HepG2 (cell line): ENCODE results near the gene ADGRF1. TPM values are rescaled to one million over a fixed set of nuclear protein-coding genes. Genes with fewer than 3 reads are reported as not detected.
"Not testable (repeated sequence)": the region's sequence is repeated elsewhere in the genome, so short reads cannot be mapped to it uniquely, and the experiment has no call there.

ENCODE experiments used
- ATAC-seq: fragments of 200-7000 bp; cut with Tn5 transposase; 3 replicates; pipeline ENCODE4 v1.9.1; 2020; ENCODE audit warnings: mild to moderate bottlenecking, moderate library complexity
- BruUV-seq: library from RNA; stranded (reverse); fragments of 400-500 nt; replicated peaks from 2 replicates; lab custom pipeline; 2021; lab: Mats Ljungman, UMichigan
- CTCF ChIA-PET: fragments of 300-600 bp; formaldehyde crosslinking; extraction: SDS; loops from one replicate; lab custom pipeline; 2021; ENCODE audit warnings: low total read pairs, inconsistent platforms, low intra/inter-chr PET ratio; lab: Yijun Ruan, JAX
- POLR2A ChIA-PET: fragments of 350-600 bp; sonication (Branson Sonifier 250); formaldehyde crosslinking; loops from one replicate; lab custom pipeline; 2020; ENCODE audit warnings: antibody characterized with exemption, inconsistent platforms; lab: Yijun Ruan, JAX
- DNase-seq: peaks from one replicate; pipeline ENCODE4 v3.0.0-alpha.2; 2015; ENCODE audit warnings: low spot score
- FAIRE-seq: peaks from 3 replicates; lab custom pipeline; 2011; peaks lifted over from hg19 to GRCh38; lab: Jason Lieb, UNC
- H2AFZ ChIP-seq: one replicate; pipeline ENCODE4 v1.6.1; 2011; ENCODE audit warnings: low read length, inconsistent platforms
- H3K27ac ChIP-seq: fragments of 300-600 bp; 3 replicates; pipeline ENCODE4 v1.8.0; 2011; ENCODE audit warnings: mixed run types, mild to moderate bottlenecking, mixed read lengths, low read length, inconsistent platforms; ENCODE audit not compliant: insufficient read depth; ENCODE audit errors: extremely low read length
- H3K27me3 ChIP-seq, 2 experiments: fragments of 200-600 bp in 1 of 2; 2 replicates in 1 of 2; 3 replicates in 1 of 2; pipeline versions ENCODE4 v1.6.0 to v1.8.0; 2011; ENCODE audit warnings: low read length in 2 of 2, mild to moderate bottlenecking in 2 of 2, moderate library complexity in 2 of 2, inconsistent platforms in 1 of 2; ENCODE audit not compliant: insufficient read depth in 2 of 2, control insufficient read depth in 1 of 2
- H3K36me3 ChIP-seq, 2 experiments: fragments of 200-600 bp in 1 of 2; replicated peaks in 1 of 2; 2 replicates in 1 of 2; 3 replicates in 1 of 2; pipeline versions ENCODE4 v1.5.1 to v1.8.0; 2011; ENCODE audit warnings: low read length in 2 of 2, inconsistent platforms in 1 of 2; ENCODE audit not compliant: insufficient read depth in 2 of 2, control insufficient read depth in 1 of 2
- H3K4me1 ChIP-seq: 2 replicates; pipeline ENCODE4 v1.5.1; 2012; ENCODE audit warnings: low read length, inconsistent platforms; ENCODE audit not compliant: insufficient read depth
- H3K4me2 ChIP-seq: 2 replicates; pipeline ENCODE4 v1.6.0; 2011; ENCODE audit warnings: low read depth, low read length, inconsistent platforms
- H3K4me3 ChIP-seq, 3 experiments: fragments of 200-600 bp in 1 of 3; sonication (generic), shearing (Covaris generic) in 1 of 3; replicated peaks in 1 of 3; 2 replicates each; pipeline ENCODE4 v1.5.1; 2011 to 2016; ENCODE audit warnings: low read length in 3 of 3, inconsistent platforms in 2 of 3, low read depth in 2 of 3, mild to moderate bottlenecking in 2 of 3, control low read depth in 1 of 3, mixed read lengths in 1 of 3; ENCODE audit not compliant: insufficient read depth in 1 of 3
- H3K79me2 ChIP-seq: one replicate; pipeline ENCODE4 v1.6.1; 2011; ENCODE audit warnings: low read length, inconsistent platforms; ENCODE audit not compliant: insufficient read depth
- H3K9ac ChIP-seq: 2 replicates; pipeline ENCODE4 v1.6.0; 2011; ENCODE audit warnings: mild to moderate bottlenecking, low read depth, low read length, inconsistent platforms; ENCODE audit not compliant: insufficient read depth
- H3K9me3 ChIP-seq: 2 replicates; pipeline ENCODE4 v1.5.1; 2012; ENCODE audit warnings: mild to moderate bottlenecking, low read length
- H4K20me1 ChIP-seq: 2 replicates; pipeline ENCODE4 v1.6.0; 2011; ENCODE audit warnings: inconsistent platforms, mild to moderate bottlenecking, low read length, moderate library complexity; ENCODE audit not compliant: insufficient read depth
- SOX13 ChIP-seq, 3 experiments: fragments of 450-650 bp in 1 of 3; sonication (generic) in 1 of 3; formaldehyde crosslinking in 1 of 3; IDR thresholded peaks in 2 of 3; conservative IDR thresholded peaks in 1 of 3; 2 replicates each; pipeline versions ENCODE4 v1.5.0 to v1.6.1; 2016 to 2020; ENCODE audit warnings: antibody characterized with exemption in 1 of 3, mild to moderate bottlenecking in 1 of 3, missing compliant biosample characterization in 1 of 3, missing genetic modification reagents in 1 of 3, moderate library complexity in 1 of 3
- WGBS: methylation state at CpG from one replicate; pipeline ENCODE4 v1.1.6; 2017; ENCODE audit warnings: low lambda C conversion rate; 5-methylcytosine and 5-hydroxymethylcytosine counted together
- in situ Hi-C: cut with HindIII; loops from 2 replicates; pipeline ENCODE4 v1.10.0; 2017; ENCODE audit warnings: low pct_unique_long_range_greater_than_20kb; ENCODE audit not compliant: extremely low pct_ligation_motif_present
- intact Hi-C: fragments of 100-400 bp; cut with micrococcal nuclease; formaldehyde crosslinking; loops from one replicate; pipeline ENCODE4 v1.10.0; 2022; ENCODE audit not compliant: unreplicated experiment
- polyA plus RNA-seq, 8 experiments: library from polyadenylated mRNA; depleted of rRNA in 3 of 8; stranded (reverse) in 7 of 8; unstranded in 1 of 8; fragments of >200 nt; fragmentation: Illumina TruSeq in 4 of 8; extraction: Trizol in 4 of 8; gene quantifications; 2 replicates each; pipeline versions ENCODE4 v1.2.1 to v1.2.3, GENCODE V29; 2011 to 2016; ENCODE audit warnings: low read depth in 4 of 8, missing spikeins in 1 of 8, mixed read lengths in 1 of 8; ENCODE audit not compliant: insufficient read depth in 1 of 8
- total RNA-seq, 5 experiments: library from RNA; depleted of rRNA; stranded (reverse); fragments of >200 nt; fragmentation: Illumina TruSeq; extraction: Trizol; gene quantifications; 2 replicates each; pipeline ENCODE4 v1.2.3, GENCODE V29; 2016; ENCODE audit warnings: low read depth in 1 of 5

Gene ADGRF1
- total and polyA plus RNA-seq, 2 of the 13 experiments (the other 11 are each of a cell fraction or from before 2014, with no cell fraction given) = not detected

DNA sequence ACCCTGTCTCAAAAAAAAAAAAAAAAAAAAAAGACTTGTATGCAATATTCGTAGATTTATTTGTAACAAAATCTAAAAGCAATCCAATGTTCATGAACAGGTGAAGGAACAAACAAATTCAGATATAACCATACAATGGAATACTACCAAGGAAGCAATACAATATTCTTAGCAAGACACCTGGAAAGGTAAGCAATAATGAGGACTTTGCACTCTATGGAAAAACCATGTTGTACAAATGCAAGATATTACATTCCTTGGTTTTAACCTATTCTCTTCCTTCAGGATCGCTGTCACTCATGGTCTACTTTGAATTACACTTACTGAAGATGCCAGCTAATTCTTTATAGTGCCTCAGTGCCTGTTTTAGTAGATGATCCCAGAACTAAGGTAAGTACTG lies 14.7 kb upstream of the ADGRF1 start:
- Histone ChIP-seq H3K4me1 (peaks cover 27% of the 10 kb centered on the region), H3K79me2 (no peaks in the 10 kb centered on the region), H3K27ac (no peak overlapping the region), H3K4me3 (no peak overlapping the region), H2AFZ (no peak overlapping the region), H3K4me2 (no peak overlapping the region), H3K36me3 (no peaks in the 10 kb centered on the region), H3K9ac (no peak overlapping the region), H3K9me3 (no peaks in the 10 kb centered on the region), H3K27me3 (no peaks in the 10 kb centered on the region), H4K20me1 (no peaks in the 10 kb centered on the region)
- DNase-seq (no peak), FAIRE-seq (no peak), ATAC-seq (no peak)
- intact Hi-C loops (no loop called here), in situ Hi-C loops (no loop called here)
- ChIA-PET POLR2A (interaction anchor here (1.3 kb wide), 1 partner anchor 17 kb away, joined by 3 read pairs; no protein-coding TSS in a partner anchor), CTCF (no interaction called here)
- 84% methylated on average over 2 of the region's 2 CpGs for WGBS
- no peak for TF ChIP-seq SOX13 (IDR thresholded peaks at IDR 0.05)
- TF ChIP-seq SOX13 (CRISPR knock-in tag; conservative IDR thresholded peaks at IDR 0.05 in 1 of 2, IDR thresholded peaks at IDR 0.05 in 1 of 2) = no peak
- no TSS peak for BruUV-seq

DNA sequence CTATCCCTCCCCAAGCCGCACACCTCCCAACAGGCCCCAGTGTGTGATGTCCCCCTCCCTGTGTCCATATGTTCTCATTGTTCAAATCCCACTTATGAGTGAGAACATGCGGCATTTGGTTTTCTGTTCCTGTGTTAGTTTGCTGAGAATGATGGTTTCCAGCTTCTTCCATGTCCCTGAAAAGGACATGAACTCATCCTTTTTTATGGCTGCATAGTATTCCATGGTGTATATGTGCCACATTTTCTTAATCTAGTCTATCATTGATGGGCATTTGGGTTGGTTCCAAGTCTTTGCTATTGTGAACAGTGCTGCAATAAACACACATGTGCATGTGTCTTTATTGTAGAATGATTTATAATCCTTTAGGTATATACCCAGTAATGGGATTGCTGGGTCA lies 12.2 kb upstream of the ADGRF1 start:
- H3K4me3 ChIP-seq, CTCF ChIA-PET, H3K9ac ChIP-seq, H3K9me3 ChIP-seq, H3K27me3 ChIP-seq, H3K36me3 ChIP-seq, H3K79me2 ChIP-seq, BruUV-seq, in situ Hi-C loops, H3K4me2 ChIP-seq, DNase-seq, intact Hi-C loops, POLR2A ChIA-PET, H4K20me1 ChIP-seq, H2AFZ ChIP-seq, ATAC-seq, FAIRE-seq, H3K27ac ChIP-seq: not testable (repeated sequence)
- peaks cover 15% of the 10 kb centered on the region for H3K4me1 ChIP-seq
- WGBS = 96% methylated on average over 2 of the region's 2 CpGs
